HL-60 (cell line): ENCODE results near the gene CHCHD6.

Source experiments
- GABPA ChIP-seq: IDR thresholded peaks from 2 replicates; pipeline ENCODE4 v1.6.1; 2012; ENCODE audit warnings: low read depth
- POLR2AphosphoS5 ChIP-seq: IDR thresholded peaks from 2 replicates; pipeline ENCODE4 v1.6.1; 2012; ENCODE audit warnings: low read depth
- REST ChIP-seq: IDR thresholded peaks from 2 replicates; pipeline ENCODE4 v1.6.1; 2012; ENCODE audit warnings: low read depth; ENCODE audit not compliant: insufficient replicate concordance
- SPI1 ChIP-seq: IDR thresholded peaks from 2 replicates; pipeline ENCODE4 v1.6.1; 2012; ENCODE audit warnings: low read depth, mild to moderate bottlenecking, borderline replicate concordance
- TF ChIP-seq, protein P1 (sequence below): IDR thresholded peaks from one replicate; pipeline ENCODE4 v1.5.1; 2011; ENCODE audit warnings: low read length, control low read depth, inconsistent platforms; ENCODE audit not compliant: insufficient read depth

DNA sequence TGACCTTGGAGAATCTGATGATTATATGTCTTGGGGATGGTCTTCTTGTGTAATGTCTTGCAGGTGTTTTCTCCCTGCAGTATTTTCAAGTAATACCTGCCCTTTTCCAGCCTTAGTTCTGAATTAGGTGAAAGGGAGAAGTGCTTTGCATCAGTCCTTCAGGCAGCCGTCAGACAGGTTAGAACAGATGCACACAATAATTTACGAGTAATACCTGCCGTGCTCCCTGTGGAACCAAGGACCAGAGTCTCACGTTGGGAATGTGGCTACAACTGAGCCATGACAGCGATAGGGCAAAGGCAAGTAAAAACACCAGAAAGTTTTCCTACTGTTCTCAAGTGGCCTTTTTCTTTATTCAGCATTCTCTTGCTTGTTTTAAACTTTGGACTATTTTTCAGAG is 69.1 kb downstream of the CHCHD6 start:
- TF ChIP-seq, protein P1, sequence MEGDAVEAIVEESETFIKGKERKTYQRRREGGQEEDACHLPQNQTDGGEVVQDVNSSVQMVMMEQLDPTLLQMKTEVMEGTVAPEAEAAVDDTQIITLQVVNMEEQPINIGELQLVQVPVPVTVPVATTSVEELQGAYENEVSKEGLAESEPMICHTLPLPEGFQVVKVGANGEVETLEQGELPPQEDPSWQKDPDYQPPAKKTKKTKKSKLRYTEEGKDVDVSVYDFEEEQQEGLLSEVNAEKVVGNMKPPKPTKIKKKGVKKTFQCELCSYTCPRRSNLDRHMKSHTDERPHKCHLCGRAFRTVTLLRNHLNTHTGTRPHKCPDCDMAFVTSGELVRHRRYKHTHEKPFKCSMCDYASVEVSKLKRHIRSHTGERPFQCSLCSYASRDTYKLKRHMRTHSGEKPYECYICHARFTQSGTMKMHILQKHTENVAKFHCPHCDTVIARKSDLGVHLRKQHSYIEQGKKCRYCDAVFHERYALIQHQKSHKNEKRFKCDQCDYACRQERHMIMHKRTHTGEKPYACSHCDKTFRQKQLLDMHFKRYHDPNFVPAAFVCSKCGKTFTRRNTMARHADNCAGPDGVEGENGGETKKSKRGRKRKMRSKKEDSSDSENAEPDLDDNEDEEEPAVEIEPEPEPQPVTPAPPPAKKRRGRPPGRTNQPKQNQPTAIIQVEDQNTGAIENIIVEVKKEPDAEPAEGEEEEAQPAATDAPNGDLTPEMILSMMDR = no peak
- TF ChIP-seq POLR2AphosphoS5 (no peak), SPI1 (no peak), REST (no peak), GABPA (no peak)
